Retinal pigment epithelial cell (primary cell): Measurements from ENCODE around the gene ZFHX2.
"Not testable (repeated sequence)": the region's sequence is repeated elsewhere in the genome, so short reads cannot be mapped to it uniquely, and the experiment has no call there.

Experiments used
- DNase-seq: peaks from one replicate; pipeline ENCODE4 v3.0.0-alpha.2; 2010; ENCODE audit warnings: low read depth
- H3K4me3 ChIP-seq: 2 replicates; pipeline ENCODE4 v1.5.1; 2011; ENCODE audit warnings: mild to moderate bottlenecking, low read length, control low read depth, moderate library complexity
- TF ChIP-seq, protein P1 (sequence below): conservative IDR thresholded peaks from 2 replicates; pipeline ENCODE4 v1.5.1; 2011; ENCODE audit warnings: low read depth, low read length, control low read depth, inconsistent platforms

ZFHX2 gene

DNA sequence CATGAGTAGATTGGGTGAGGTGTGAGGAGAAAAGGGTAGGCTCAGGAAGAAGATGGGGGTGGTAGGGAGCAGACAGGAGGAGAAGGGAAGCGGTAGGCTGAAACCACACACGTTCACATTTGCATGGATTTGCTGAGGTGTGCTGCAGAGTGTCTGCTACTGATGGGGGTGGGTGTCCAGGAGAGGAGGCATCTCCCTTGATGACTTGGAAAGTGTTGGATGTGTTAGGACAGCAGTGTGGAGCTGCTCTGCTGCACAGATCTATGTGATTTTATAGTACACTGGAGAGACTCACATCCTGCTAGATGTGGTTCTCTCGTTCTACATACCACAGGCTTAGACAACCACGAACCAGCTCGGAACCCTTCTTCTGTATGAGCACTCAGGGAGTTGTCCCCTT lies 9.3 kb downstream of the ZFHX2 start:
- TF ChIP-seq, protein P1, sequence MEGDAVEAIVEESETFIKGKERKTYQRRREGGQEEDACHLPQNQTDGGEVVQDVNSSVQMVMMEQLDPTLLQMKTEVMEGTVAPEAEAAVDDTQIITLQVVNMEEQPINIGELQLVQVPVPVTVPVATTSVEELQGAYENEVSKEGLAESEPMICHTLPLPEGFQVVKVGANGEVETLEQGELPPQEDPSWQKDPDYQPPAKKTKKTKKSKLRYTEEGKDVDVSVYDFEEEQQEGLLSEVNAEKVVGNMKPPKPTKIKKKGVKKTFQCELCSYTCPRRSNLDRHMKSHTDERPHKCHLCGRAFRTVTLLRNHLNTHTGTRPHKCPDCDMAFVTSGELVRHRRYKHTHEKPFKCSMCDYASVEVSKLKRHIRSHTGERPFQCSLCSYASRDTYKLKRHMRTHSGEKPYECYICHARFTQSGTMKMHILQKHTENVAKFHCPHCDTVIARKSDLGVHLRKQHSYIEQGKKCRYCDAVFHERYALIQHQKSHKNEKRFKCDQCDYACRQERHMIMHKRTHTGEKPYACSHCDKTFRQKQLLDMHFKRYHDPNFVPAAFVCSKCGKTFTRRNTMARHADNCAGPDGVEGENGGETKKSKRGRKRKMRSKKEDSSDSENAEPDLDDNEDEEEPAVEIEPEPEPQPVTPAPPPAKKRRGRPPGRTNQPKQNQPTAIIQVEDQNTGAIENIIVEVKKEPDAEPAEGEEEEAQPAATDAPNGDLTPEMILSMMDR = no peak

DNA sequence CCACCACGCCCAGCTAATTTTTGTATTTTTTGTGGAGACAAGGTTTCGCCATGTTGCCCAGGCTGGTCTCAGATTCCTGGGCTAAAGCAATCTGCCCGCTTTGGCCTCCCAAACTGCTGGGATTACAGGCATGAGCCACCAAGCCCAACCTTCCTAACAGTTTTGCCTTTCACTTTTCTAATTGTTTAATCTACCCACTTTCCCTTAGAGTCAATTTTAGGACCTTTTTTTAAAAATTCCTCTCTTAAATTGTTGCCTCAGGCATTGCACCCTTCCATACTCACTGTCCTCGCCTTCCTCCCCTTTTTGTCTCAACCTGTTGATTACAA lies 11.5 kb downstream of the ZFHX2 start:
- TF ChIP-seq, protein P1 = no peak
- DNase-seq = no peak

More for the DNA sequence above, 9.3 kb downstream of the ZFHX2 start:
- no peak for DNase-seq
- H3K4me3 ChIP-seq = no peak overlapping the region

DNA sequence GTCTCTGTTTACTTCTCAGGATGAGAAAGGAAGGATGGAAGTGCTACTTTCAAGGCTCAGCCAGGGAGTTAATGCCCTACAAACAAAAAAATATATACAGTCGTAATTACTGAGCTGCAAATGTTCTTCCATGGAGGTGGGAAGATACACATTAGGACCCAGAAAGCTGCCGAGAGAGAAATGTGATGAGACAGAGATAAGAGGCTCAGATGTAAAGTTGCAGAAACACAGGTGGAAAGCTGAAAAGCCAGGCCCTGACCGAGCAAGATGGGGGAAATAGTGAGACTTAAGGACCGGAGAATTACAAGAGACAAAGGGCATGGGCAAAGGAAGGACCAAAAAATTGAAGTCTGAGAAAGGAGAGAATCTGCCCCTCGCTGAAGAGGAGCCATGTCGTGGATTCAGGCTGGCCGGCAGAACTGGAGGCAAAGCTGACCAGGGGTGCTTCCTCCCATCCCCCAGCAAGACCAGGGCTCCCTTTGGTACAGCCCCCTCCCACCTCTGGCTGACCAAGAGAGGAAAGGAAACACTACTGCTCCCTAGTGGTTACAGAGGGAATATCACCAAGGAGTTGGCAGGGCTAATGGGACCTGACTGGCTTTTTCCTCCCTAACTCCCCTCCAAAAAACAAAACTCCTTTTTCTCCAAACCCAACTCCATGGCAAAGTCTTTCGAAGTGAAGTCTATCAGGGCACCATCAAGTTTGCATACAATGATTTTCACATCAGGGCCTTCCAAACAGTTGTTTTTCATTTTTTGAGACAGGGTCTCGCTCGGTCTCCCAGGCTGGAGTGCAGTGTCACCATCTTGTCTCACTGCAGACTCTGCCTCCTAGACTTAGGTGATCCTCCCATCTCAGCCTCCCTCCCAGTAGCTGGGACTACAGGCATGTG lies 12.1 kb downstream of the ZFHX2 start:
- TF ChIP-seq, protein P1 = peak; percentile 91
- DNase-seq = no peak
- H3K4me3 ChIP-seq = no peak overlapping the region

More for the DNA sequence above, 11.5 kb downstream of the ZFHX2 start:
- H3K4me3 ChIP-seq = no peak overlapping the region

DNA sequence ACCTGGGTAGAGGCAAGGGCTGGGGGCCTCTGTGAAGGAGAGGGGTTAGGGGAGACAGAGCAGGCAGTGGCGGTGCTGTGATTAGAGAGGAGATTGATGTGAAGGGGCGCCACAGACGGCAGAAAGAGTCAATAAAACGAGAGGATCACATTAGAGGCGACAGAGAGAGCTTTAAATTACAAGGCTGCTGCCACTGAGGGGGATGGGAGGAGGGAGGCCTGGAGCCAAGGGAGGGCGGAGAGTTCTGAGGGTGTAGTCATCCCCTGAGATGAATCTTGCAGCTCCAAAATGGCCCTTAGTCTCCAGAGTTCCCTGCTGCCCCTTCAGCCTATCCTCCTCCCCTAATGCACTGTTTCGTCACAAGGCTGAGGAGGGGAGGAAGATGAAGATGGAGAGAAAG lies 12.8 kb downstream of the ZFHX2 start:
- no peak overlapping the region for H3K4me3 ChIP-seq
- TF ChIP-seq, protein P1 = no peak
- DNase-seq = no peak

DNA sequence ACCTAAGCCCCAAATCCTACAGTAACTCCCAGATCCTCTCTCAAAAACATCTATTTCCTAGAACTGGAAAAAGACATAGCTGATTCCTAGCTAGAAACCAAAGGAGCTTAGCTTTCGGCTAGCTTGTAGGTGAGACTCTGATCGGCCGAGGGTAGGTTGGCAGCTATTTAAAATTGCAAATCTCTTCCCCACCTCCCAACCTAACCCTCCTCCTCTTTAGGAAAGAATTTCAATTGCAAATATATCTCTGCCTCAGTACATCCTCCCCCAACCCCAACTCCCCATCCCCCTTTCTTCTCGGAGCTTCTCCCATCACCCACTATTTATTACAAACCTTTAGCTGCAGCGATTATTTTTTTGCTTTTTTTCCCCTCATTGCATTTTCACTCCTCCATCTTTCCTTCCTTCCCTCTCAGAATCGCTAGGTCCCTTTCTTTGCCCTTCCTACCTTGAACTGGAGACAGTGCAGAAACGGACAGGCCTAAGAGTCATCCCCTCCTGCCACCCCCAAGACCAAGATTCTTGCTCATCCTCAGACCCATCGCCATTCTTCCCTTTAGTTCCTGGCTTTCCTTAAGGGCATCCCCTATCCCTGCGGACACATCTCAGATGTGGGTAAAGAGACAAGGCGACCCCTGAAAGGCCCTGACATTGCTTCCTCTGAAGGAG lies 13.4 kb downstream of the ZFHX2 start:
- TF ChIP-seq, protein P1 = no peak
- no peak for DNase-seq
- H3K4me3 ChIP-seq = no peak overlapping the region

DNA sequence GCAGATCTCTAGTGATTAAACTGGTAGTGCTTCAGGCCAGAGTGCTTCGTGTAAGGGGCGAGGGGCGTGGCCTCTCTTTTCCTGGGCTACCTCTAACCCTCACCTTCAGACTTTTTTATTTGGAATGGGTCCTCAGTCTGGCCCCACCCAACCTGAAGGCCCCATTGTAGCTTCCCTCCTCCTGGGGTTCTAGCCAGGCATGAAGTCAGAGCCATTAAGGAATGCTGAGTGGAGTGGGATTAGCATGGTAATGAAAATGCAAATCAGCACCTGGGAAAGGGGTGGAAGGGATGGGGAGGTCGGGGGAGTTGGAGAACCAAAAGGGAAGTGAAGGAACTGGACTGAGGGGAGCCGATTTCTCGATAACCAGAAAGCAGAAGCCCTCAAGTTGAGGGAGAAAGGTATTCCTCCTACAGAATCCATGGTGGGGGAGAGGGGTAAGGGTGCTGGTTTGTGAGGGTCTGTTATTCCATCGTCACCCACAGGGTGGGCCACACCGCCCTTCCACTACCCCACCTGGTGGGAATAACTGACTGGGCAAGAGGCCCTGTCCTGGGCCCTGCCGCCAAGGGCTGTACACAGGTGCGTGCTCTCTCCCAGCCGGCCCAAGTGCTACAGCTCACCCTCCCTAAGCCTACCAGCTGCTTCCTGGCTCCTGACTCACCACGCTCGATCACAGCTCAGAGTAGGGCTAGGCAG lies 14.1 kb downstream of the ZFHX2 start:
- no peak for DNase-seq
- TF ChIP-seq, protein P1 = no peak
- H3K4me3 ChIP-seq = no peak overlapping the region

DNA sequence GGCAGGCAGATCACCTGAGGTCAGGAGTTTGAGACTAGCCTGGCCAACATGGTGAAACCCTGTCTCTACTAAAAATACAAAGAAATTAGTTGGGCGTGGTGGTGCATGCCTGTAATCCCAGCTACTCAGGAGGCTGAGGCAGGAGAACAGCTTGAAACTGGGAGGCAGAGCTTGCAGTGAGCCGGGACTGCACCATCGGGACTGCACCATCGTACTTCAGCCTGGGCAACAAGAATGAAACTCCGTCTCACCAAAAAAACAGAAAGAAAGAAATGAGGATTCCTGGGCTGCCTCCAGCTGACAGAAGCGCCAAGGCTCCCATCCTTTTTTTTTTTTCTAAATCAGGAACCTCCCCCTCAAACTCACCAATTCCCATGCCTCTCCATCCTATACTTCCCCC lies 14.7 kb downstream of the ZFHX2 start:
- not testable (repeated sequence) for H3K4me3 ChIP-seq, DNase-seq
